Ishikawa (cell line): Measurements from ENCODE around the gene MYO15A.

Experiments
- CEBPB ChIP-seq: IDR thresholded peaks from 2 replicates; pipeline ENCODE4 v1.6.1; 2012
- CREB1 ChIP-seq: IDR thresholded peaks from 2 replicates; pipeline ENCODE4 v1.6.1; 2012; ENCODE audit warnings: low read depth
- EGR1 ChIP-seq: IDR thresholded peaks from 2 replicates; pipeline ENCODE4 v1.6.1; 2012
- EP300 ChIP-seq: IDR thresholded peaks from 2 replicates; pipeline ENCODE4 v1.6.1; 2012; ENCODE audit warnings: borderline replicate concordance
- FOXM1 ChIP-seq: IDR thresholded peaks from 2 replicates; pipeline ENCODE4 v1.6.1; 2012; ENCODE audit warnings: low read depth, borderline replicate concordance
- MAX ChIP-seq: IDR thresholded peaks from 2 replicates; pipeline ENCODE4 v1.6.1; 2012
- NFIC ChIP-seq: IDR thresholded peaks from 2 replicates; pipeline ENCODE4 v1.6.1; 2012
- REST ChIP-seq: IDR thresholded peaks from 2 replicates; pipeline ENCODE4 v1.6.1; 2012; ENCODE audit warnings: low read depth, mild to moderate bottlenecking
- TAF1 ChIP-seq: IDR thresholded peaks from 2 replicates; pipeline ENCODE4 v1.6.1; 2012; ENCODE audit warnings: low read depth, mild to moderate bottlenecking
- TCF12 ChIP-seq: IDR thresholded peaks from 2 replicates; pipeline ENCODE4 v1.6.1; 2012; ENCODE audit warnings: low read depth
- USF1 ChIP-seq: IDR thresholded peaks from 2 replicates; pipeline ENCODE4 v1.6.1; 2012
- YY1 ChIP-seq: IDR thresholded peaks from 2 replicates; pipeline ENCODE4 v1.6.1; 2012; ENCODE audit warnings: low read depth
- ZBTB7A ChIP-seq: IDR thresholded peaks from 2 replicates; pipeline ENCODE4 v1.6.1; 2012; ENCODE audit warnings: low read depth

DNA sequence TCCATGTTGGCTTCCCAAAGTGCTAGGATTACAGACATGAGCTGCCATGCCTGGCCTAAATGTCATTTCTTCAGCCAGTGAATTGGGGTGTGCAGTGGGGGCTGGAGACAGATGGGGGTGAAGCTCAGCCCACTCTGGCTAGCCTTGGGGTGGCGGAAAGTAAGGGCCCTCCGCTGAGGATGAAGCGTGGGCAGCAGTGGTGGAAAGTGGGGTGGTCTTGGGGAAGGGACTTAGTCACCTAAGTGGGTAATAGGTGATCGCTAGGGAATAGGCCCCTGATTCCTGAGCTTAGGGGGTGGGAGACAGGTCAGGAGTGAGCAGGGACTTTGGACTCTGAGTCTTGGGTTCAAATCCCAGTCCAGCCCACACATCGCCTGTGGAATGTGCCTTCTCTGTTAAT, 119.1 kb downstream of the MYO15A start:
- TF ChIP-seq NFIC = no peak
- no peak for TF ChIP-seq EP300
- TF ChIP-seq TAF1 = no peak
- no peak for TF ChIP-seq USF1
- TF ChIP-seq REST = no peak
- no peak for TF ChIP-seq ZBTB7A
- TF ChIP-seq CREB1 = no peak
- no peak for TF ChIP-seq MAX
- TF ChIP-seq TCF12 = no peak
- no peak for TF ChIP-seq FOXM1
- no peak for TF ChIP-seq YY1
- TF ChIP-seq EGR1 = no peak
- TF ChIP-seq CEBPB = no peak
